ENCODE measurements around the gene TBKBP1.
"Not testable (repeated sequence)": the region's sequence is repeated elsewhere in the genome, so short reads cannot be mapped to it uniquely, and the experiment has no call there.

Gene TBKBP1

GRCh38 chr17:47682138-47682537 is 11.8 kb upstream of the TBKBP1 start:
- DNase-seq (ENCODE audit: low spot score): no peak

GRCh38 chr17:47682727-47683126 is 11.2 kb upstream of the TBKBP1 start:
- DNase-seq (ENCODE audit: low spot score): not testable (repeated sequence)

GRCh38 chr17:47684025-47684424 is 9.9 kb upstream of the TBKBP1 start:
- no peak for DNase-seq (ENCODE audit: low spot score)

- no peak for DNase-seq (ENCODE audit: low spot score)
These were observed 9.3 kb upstream of the TBKBP1 start for GRCh38 chr17:47684535-47685193.

GRCh38 chr17:47685556-47686275 is 8.2 kb upstream of the TBKBP1 start:
- no peak for DNase-seq (ENCODE audit: low spot score)

- DNase-seq (ENCODE audit: low spot score): no peak
These were observed 7.7 kb upstream of the TBKBP1 start for GRCh38 chr17:47686276-47686635.

GRCh38 chr17:47686664-47687327 is 7.2 kb upstream of the TBKBP1 start:
- no peak for DNase-seq (ENCODE audit: low spot score)

- no peak for DNase-seq (ENCODE audit: low spot score)
These were observed 6.7 kb upstream of the TBKBP1 start for GRCh38 chr17:47687328-47687690.

- peak; percentile 27 for DNase-seq (ENCODE audit: low spot score)
These were observed 6.2 kb upstream of the TBKBP1 start for GRCh38 chr17:47687748-47688147.

GRCh38 chr17:47690121-47690520 is 3.8 kb upstream of the TBKBP1 start:
- peak; percentile 30 for DNase-seq (ENCODE audit: low spot score)

- DNase-seq (ENCODE audit: low spot score): peak; percentile 34
These were observed 1.6 kb upstream of the TBKBP1 start for GRCh38 chr17:47692137-47692894.

GRCh38 chr17:47692895-47693730 is 848 bp upstream of the TBKBP1 start:
- peak; percentile 43 for DNase-seq (ENCODE audit: low spot score)

- peak; percentile 81 for DNase-seq (ENCODE audit: low spot score)
These were observed 844 bp downstream of the TBKBP1 start for GRCh38 chr17:47694581-47695428.

GRCh38 chr17:47695429-47696376 is 1.7 kb downstream of the TBKBP1 start:
- DNase-seq (ENCODE audit: low spot score): peak; percentile 48

- no peak for DNase-seq (ENCODE audit: low spot score)
These were observed 3.0 kb downstream of the TBKBP1 start for GRCh38 chr17:47696717-47697642.

GRCh38 chr17:47697906-47698711 is 4.1 kb downstream of the TBKBP1 start:
- no peak for DNase-seq (ENCODE audit: low spot score)

- peak; percentile 93 for DNase-seq (ENCODE audit: low spot score)
These were observed 5.0 kb downstream of the TBKBP1 start for GRCh38 chr17:47698749-47699535.

Measured in D341Med (cell line).